Memory B cell (primary cell): ENCODE data around the gene KCNG2.

Experiments
- ATAC-seq: fragments of 150-1000 bp; cut with Tn5 transposase; 2 replicates; pipeline ENCODE4 v1.10.0; 2021; ENCODE audit warnings: low read depth, mild to moderate bottlenecking, moderate library complexity
- DNase-seq, 2 donors: peaks; one replicate each; pipeline ENCODE4 v3.0.0; 2022; ENCODE audit warnings: low spot score in 2 of 2
- H3K27ac Mint-ChIP-seq: one replicate; pipeline ENCODE4 v1.8.0; 2022; ENCODE audit warnings: mild to moderate bottlenecking, moderate library complexity, mixed read lengths
- H3K27me3 Mint-ChIP-seq: one replicate; pipeline ENCODE4 v1.8.0; 2022; ENCODE audit warnings: mixed read lengths
- H3K36me3 Mint-ChIP-seq: one replicate; pipeline ENCODE4 v1.8.0; 2022; ENCODE audit warnings: mild to moderate bottlenecking, mixed read lengths
- H3K4me1 Mint-ChIP-seq: one replicate; pipeline ENCODE4 v1.8.0; 2022; ENCODE audit warnings: mixed read lengths
- H3K4me3 Mint-ChIP-seq: one replicate; pipeline ENCODE4 v1.8.0; 2022; ENCODE audit warnings: mild to moderate bottlenecking, moderate library complexity, mixed read lengths
- H3K9me3 Mint-ChIP-seq: one replicate; pipeline ENCODE4 v1.8.0; 2022; ENCODE audit warnings: mixed read lengths

The KCNG2 gene

GRCh38 chr18:79882522-79883241 lies 84.9 kb downstream of the KCNG2 start:
- ATAC-seq = no peak
- Mint-ChIP-seq H3K27me3 (peaks cover 4% of the 10 kb centered on the region), H3K9me3 (peaks cover 1% of the 10 kb centered on the region), H3K4me3 (no peak overlapping the region), H3K27ac (no peak overlapping the region), H3K4me1 (no peaks in the 10 kb centered on the region), H3K36me3 (peaks cover 2% of the 10 kb centered on the region)
- no peak for DNase-seq

- Mint-ChIP-seq H3K4me3 (no peak overlapping the region), H3K27ac (no peak overlapping the region), H3K4me1 (no peaks in the 10 kb centered on the region), H3K27me3 (peaks cover 3% of the 10 kb centered on the region), H3K9me3 (peaks cover 1% of the 10 kb centered on the region), H3K36me3 (peaks cover 3% of the 10 kb centered on the region)
- DNase-seq (no peak), ATAC-seq (no peak)
These were observed 85.9 kb downstream of the KCNG2 start for GRCh38 chr18:79883461-79884293.

- DNase-seq (no peak), ATAC-seq (no peak)
- peaks cover 1% of the 10 kb centered on the region for H3K9me3 Mint-ChIP-seq
- no peak overlapping the region for H3K4me3 Mint-ChIP-seq
- H3K27ac Mint-ChIP-seq = no peak overlapping the region
- peaks cover 3% of the 10 kb centered on the region for H3K27me3 Mint-ChIP-seq
- H3K4me1 Mint-ChIP-seq = no peaks in the 10 kb centered on the region
- peaks cover 1% of the 10 kb centered on the region for H3K36me3 Mint-ChIP-seq
These were observed 86.7 kb downstream of the KCNG2 start for GRCh38 chr18:79884294-79884962.

- DNase-seq (no peak), ATAC-seq (peak; percentile 19)
- Mint-ChIP-seq H3K36me3 (peaks cover 1% of the 10 kb centered on the region), H3K27ac (no peak overlapping the region), H3K4me1 (no peaks in the 10 kb centered on the region), H3K27me3 (peaks cover 3% of the 10 kb centered on the region), H3K4me3 (no peak overlapping the region), H3K9me3 (peaks cover 1% of the 10 kb centered on the region)
These were observed 87.4 kb downstream of the KCNG2 start for GRCh38 chr18:79884963-79885728.

GRCh38 chr18:79887181-79888000 lies 89.7 kb downstream of the KCNG2 start:
- Mint-ChIP-seq H3K27me3 (peaks cover 2% of the 10 kb centered on the region), H3K9me3 (peaks cover 16% of the 10 kb centered on the region), H3K36me3 (peaks cover 4% of the 10 kb centered on the region), H3K27ac (no peak overlapping the region), H3K4me1 (no peaks in the 10 kb centered on the region), H3K4me3 (no peak overlapping the region)
- DNase-seq (no peak), ATAC-seq (no peak)

GRCh38 chr18:79888016-79888415 lies 90.3 kb downstream of the KCNG2 start:
- Mint-ChIP-seq H3K27me3 (no peaks in the 10 kb centered on the region), H3K27ac (no peak overlapping the region), H3K4me1 (no peaks in the 10 kb centered on the region), H3K36me3 (peaks cover 6% of the 10 kb centered on the region), H3K4me3 (no peak overlapping the region), H3K9me3 (peaks cover 21% of the 10 kb centered on the region)
- DNase-seq = no peak
- no peak for ATAC-seq

- Mint-ChIP-seq H3K36me3 (peaks cover 11% of the 10 kb centered on the region), H3K27ac (no peak overlapping the region), H3K27me3 (no peaks in the 10 kb centered on the region), H3K9me3 (peaks cover 35% of the 10 kb centered on the region), H3K4me1 (no peaks in the 10 kb centered on the region), H3K4me3 (no peak overlapping the region)
- DNase-seq (no peak), ATAC-seq (no peak)
These were observed 91.8 kb downstream of the KCNG2 start for GRCh38 chr18:79889569-79889968.

GRCh38 chr18:79890674-79891073 lies 92.9 kb downstream of the KCNG2 start:
- DNase-seq = no peak

GRCh38 chr18:79896738-79897137 lies 99.0 kb downstream of the KCNG2 start:
- H3K36me3 Mint-ChIP-seq = peaks cover 22% of the 10 kb centered on the region
- H3K27ac Mint-ChIP-seq = no peak overlapping the region
- H3K4me3 Mint-ChIP-seq = no peak overlapping the region
- H3K27me3 Mint-ChIP-seq = no peaks in the 10 kb centered on the region
- ATAC-seq (no peak), DNase-seq (no peak)
- peaks cover 42% of the 10 kb centered on the region for H3K9me3 Mint-ChIP-seq
- H3K4me1 Mint-ChIP-seq = no peaks in the 10 kb centered on the region

More at GRCh38 chr18:79890674-79891073, 92.9 kb downstream of the KCNG2 start:
- Mint-ChIP-seq H3K27ac (no peak overlapping the region), H3K27me3 (no peaks in the 10 kb centered on the region), H3K9me3 (peaks cover 44% of the 10 kb centered on the region), H3K36me3 (peaks cover 11% of the 10 kb centered on the region), H3K4me1 (no peaks in the 10 kb centered on the region), H3K4me3 (no peak overlapping the region)
- no peak for ATAC-seq

- DNase-seq = no peak
- no peak overlapping the region for H3K27ac Mint-ChIP-seq
- no peaks in the 10 kb centered on the region for H3K4me1 Mint-ChIP-seq
- H3K36me3 Mint-ChIP-seq = peaks cover 25% of the 10 kb centered on the region
- no peak for ATAC-seq
- no peaks in the 10 kb centered on the region for H3K27me3 Mint-ChIP-seq
- H3K4me3 Mint-ChIP-seq = no peak overlapping the region
- H3K9me3 Mint-ChIP-seq = peaks cover 32% of the 10 kb centered on the region
These were observed 100.3 kb downstream of the KCNG2 start for GRCh38 chr18:79897940-79898625.

GRCh38 chr18:79898952-79899608 lies 101.3 kb downstream of the KCNG2 start:
- no peak overlapping the region for H3K27ac Mint-ChIP-seq

More at GRCh38 chr18:79898952-79899608, 101.3 kb downstream of the KCNG2 start:
- H3K27me3 Mint-ChIP-seq = no peaks in the 10 kb centered on the region
- H3K9me3 Mint-ChIP-seq = peaks cover 23% of the 10 kb centered on the region
- peaks cover 23% of the 10 kb centered on the region for H3K36me3 Mint-ChIP-seq
- DNase-seq (no peak), ATAC-seq (no peak)
- no peaks in the 10 kb centered on the region for H3K4me1 Mint-ChIP-seq
- H3K4me3 Mint-ChIP-seq = no peak overlapping the region
